HepG2 (cell line): ENCODE results near the gene KIF15. TPM values are rescaled to one million over a fixed set of nuclear protein-coding genes. Genes with fewer than 3 reads are reported as not detected.

Experiments used
- ARNT2 ChIP-seq: sonication (generic); formaldehyde crosslinking; IDR thresholded peaks from 2 replicates; pipeline ENCODE4 v1.8.0; 2022; ENCODE audit warnings: mild to moderate bottlenecking, low read depth, missing genetic modification reagents, moderate library complexity
- CERS6 ChIP-seq: sonication (generic); formaldehyde crosslinking; IDR thresholded peaks from 2 replicates; pipeline ENCODE4 v1.5.0; 2020; ENCODE audit warnings: missing genetic modification reagents
- FOXP1 ChIP-seq, 2 experiments: fragments of 450-650 bp in 1 of 2; IDR thresholded peaks; 2 replicates each; pipeline ENCODE4 v1.6.1; 2017 to 2018; ENCODE audit warnings: antibody characterized with exemption in 1 of 2
- GLMP ChIP-seq: sonication (generic); formaldehyde crosslinking; IDR thresholded peaks from 2 replicates; pipeline ENCODE4 v1.9.0; 2021; ENCODE audit warnings: missing genetic modification reagents, mild to moderate bottlenecking, borderline replicate concordance
- HNRNPH1 ChIP-seq: fragments of 200-400 bp; formaldehyde crosslinking; optimal IDR thresholded peaks from 2 replicates; pipeline ENCODE3; 2017; ENCODE audit warnings: mild to moderate bottlenecking, low read depth, low read length
- HNRNPLL ChIP-seq: fragments of 200-400 bp; formaldehyde crosslinking; IDR thresholded peaks from 2 replicates; pipeline ENCODE4 v1.6.1; 2017; ENCODE audit warnings: mild to moderate bottlenecking, low read depth, low read length; ENCODE audit not compliant: poor library complexity, severe bottlenecking
- IRF9 ChIP-seq: sonication (generic); formaldehyde crosslinking; IDR thresholded peaks from 2 replicates; pipeline ENCODE4 v1.8.0; 2022; ENCODE audit warnings: missing genetic modification reagents, mild to moderate bottlenecking, borderline replicate concordance
- KDM5B ChIP-seq: sonication (generic); formaldehyde crosslinking; IDR thresholded peaks from 2 replicates; pipeline ENCODE4 v1.4.0; 2020; ENCODE audit warnings: missing genetic modification reagents, mild to moderate bottlenecking, borderline replicate concordance
- MAF1 ChIP-seq: sonication (generic); formaldehyde crosslinking; IDR thresholded peaks from 2 replicates; pipeline ENCODE4 v1.5.0; 2020; ENCODE audit warnings: missing genetic modification reagents, borderline replicate concordance
- NFIB ChIP-seq: sonication (generic); formaldehyde crosslinking; IDR thresholded peaks from 2 replicates; pipeline ENCODE4 v1.9.0; 2021; ENCODE audit warnings: missing genetic modification reagents, mild to moderate bottlenecking, borderline replicate concordance
- NKX3-1 ChIP-seq: sonication (generic); formaldehyde crosslinking; IDR thresholded peaks from 2 replicates; pipeline ENCODE4 v1.5.0; 2020; ENCODE audit warnings: missing genetic modification reagents
- TBX3 ChIP-seq: fragments of 450-650 bp; IDR thresholded peaks from 2 replicates; pipeline ENCODE4 v1.6.1; 2017; ENCODE audit warnings: antibody characterized with exemption, mild to moderate bottlenecking, inconsistent platforms, borderline replicate concordance
- ZKSCAN5 ChIP-seq: sonication (generic); formaldehyde crosslinking; IDR thresholded peaks from 2 replicates; pipeline ENCODE4 v1.5.1; 2020; ENCODE audit warnings: mild to moderate bottlenecking, missing genetic modification reagents
- ZNF142 ChIP-seq: sonication (generic); formaldehyde crosslinking; IDR thresholded peaks from 2 replicates; pipeline ENCODE4 v1.4.0; 2020; ENCODE audit warnings: missing genetic modification reagents
- ZNF143 ChIP-seq: sonication (generic); formaldehyde crosslinking; IDR thresholded peaks from 2 replicates; pipeline ENCODE4 v1.4.0; 2020; ENCODE audit warnings: missing genetic modification reagents
- ZNF207 ChIP-seq: fragments of 450-650 bp; IDR thresholded peaks from 2 replicates; pipeline ENCODE4 v1.6.1; 2016; ENCODE audit warnings: antibody characterized with exemption, borderline replicate concordance
- ZNF230 ChIP-seq: sonication (generic); formaldehyde crosslinking; IDR thresholded peaks from 2 replicates; pipeline ENCODE4 v1.4.0; 2020; ENCODE audit warnings: mild to moderate bottlenecking, missing genetic modification reagents
- ZNF446 ChIP-seq: sonication (generic); formaldehyde crosslinking; IDR thresholded peaks from 2 replicates; pipeline ENCODE4 v1.5.0; 2020; ENCODE audit warnings: mild to moderate bottlenecking, missing genetic modification reagents
- ZNF589 ChIP-seq: sonication (generic); formaldehyde crosslinking; conservative IDR thresholded peaks from 2 replicates; pipeline ENCODE4 v1.8.0; 2022; ENCODE audit warnings: mild to moderate bottlenecking, moderate library complexity, missing genetic modification reagents
- ZNF605 ChIP-seq: sonication (generic); formaldehyde crosslinking; IDR thresholded peaks from 2 replicates; pipeline ENCODE4 v1.8.0; 2022; ENCODE audit warnings: mild to moderate bottlenecking, missing genetic modification reagents
- ZSCAN22 ChIP-seq: sonication (generic); formaldehyde crosslinking; IDR thresholded peaks from 2 replicates; pipeline ENCODE4 v1.4.0; 2020; ENCODE audit warnings: mild to moderate bottlenecking, missing genetic modification reagents
- polyA plus RNA-seq, 8 experiments: library from polyadenylated mRNA; depleted of rRNA in 3 of 8; stranded (reverse) in 7 of 8; unstranded in 1 of 8; fragments of >200 nt; fragmentation: Illumina TruSeq in 4 of 8; extraction: Trizol in 4 of 8; gene quantifications; 2 replicates each; pipeline versions ENCODE4 v1.2.1 to v1.2.3, GENCODE V29; 2011 to 2016; ENCODE audit warnings: low read depth in 4 of 8, missing spikeins in 1 of 8, mixed read lengths in 1 of 8; ENCODE audit not compliant: insufficient read depth in 1 of 8
- total RNA-seq, 5 experiments: library from RNA; depleted of rRNA; stranded (reverse); fragments of >200 nt; fragmentation: Illumina TruSeq; extraction: Trizol; gene quantifications; 2 replicates each; pipeline ENCODE4 v1.2.3, GENCODE V29; 2016; ENCODE audit warnings: low read depth in 1 of 5

Gene KIF15
- total and polyA plus RNA-seq, 2 of the 13 experiments (the other 11 are each of a cell fraction or from before 2014, with no cell fraction given): 4.8 to 33.8 TPM

- TF ChIP-seq GLMP (CRISPR knock-in tag) (no peak), ZNF142 (CRISPR knock-in tag) (peak; percentile 93), ARNT2 (CRISPR knock-in tag) (peak; percentile 97), ZNF230 (CRISPR knock-in tag) (no peak), FOXP1 (IDR thresholded peaks at IDR 0.05) (no peak), FOXP1 (CRISPR knock-in tag; IDR thresholded peaks at IDR 0.05) (no peak), KDM5B (CRISPR knock-in tag) (peak; percentile 68; the same call in 1 of the 2 replicates), ZNF143 (CRISPR knock-in tag) (peak; percentile 80), ZSCAN22 (CRISPR knock-in tag) (no peak), CERS6 (CRISPR knock-in tag) (no peak), ZNF446 (no peak), ZKSCAN5 (CRISPR knock-in tag) (no peak), NKX3-1 (CRISPR knock-in tag) (0 out of 2 replicates have a peak, but pooled peaks have one; percentile 56), HNRNPLL (peak; percentile 83), ZNF589 (peak; percentile 57), ZNF605 (CRISPR knock-in tag) (peak; percentile 81), MAF1 (peak; percentile 74; the same call in 1 of the 2 replicates), TBX3 (no peak), HNRNPH1 (no peak), IRF9 (CRISPR knock-in tag) (peak; percentile 78; the same call in 1 of the 2 replicates), NFIB (CRISPR knock-in tag) (no peak), ZNF207 (no peak)
Observed at GRCh38 chr3:44761424-44762169, at the start of gene KIF15, which contains the start of gene KIAA1143 (continued).
